ENCODE data around the gene FBRS.

FBRS gene

DNA sequence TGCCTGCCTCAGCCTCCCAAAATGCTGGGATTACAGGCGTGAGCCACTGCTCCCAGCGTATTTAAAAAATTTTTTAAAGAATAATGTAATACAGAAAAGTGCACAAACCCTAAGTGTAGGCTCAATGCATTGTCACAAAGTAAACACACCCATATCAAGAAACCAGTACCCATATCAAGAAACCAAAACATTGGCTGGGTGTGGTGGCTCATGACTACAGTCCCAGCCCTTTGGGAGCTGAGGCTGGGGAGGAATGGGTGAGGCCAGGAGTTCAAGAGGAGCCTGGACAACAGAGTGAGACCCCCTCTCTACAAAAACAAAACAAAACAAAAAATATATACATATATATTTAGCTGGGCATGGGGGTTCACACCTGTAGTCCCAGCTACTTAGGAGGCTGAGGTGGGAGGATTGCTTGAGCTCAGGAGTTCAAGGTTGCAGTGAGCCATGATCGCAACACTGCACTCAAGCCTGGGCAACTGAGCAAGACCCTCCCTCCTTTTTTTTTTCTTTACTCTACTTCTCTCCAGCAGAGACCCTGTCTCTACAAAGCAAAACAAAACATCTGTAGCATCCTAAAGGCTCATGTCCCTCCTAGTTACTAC lies 16.8 kb upstream of the FBRS start:
- in situ Hi-C loops (cut with HindIII; ENCODE audit: low sequenced_read_pairs) = no loop called here

DNA sequence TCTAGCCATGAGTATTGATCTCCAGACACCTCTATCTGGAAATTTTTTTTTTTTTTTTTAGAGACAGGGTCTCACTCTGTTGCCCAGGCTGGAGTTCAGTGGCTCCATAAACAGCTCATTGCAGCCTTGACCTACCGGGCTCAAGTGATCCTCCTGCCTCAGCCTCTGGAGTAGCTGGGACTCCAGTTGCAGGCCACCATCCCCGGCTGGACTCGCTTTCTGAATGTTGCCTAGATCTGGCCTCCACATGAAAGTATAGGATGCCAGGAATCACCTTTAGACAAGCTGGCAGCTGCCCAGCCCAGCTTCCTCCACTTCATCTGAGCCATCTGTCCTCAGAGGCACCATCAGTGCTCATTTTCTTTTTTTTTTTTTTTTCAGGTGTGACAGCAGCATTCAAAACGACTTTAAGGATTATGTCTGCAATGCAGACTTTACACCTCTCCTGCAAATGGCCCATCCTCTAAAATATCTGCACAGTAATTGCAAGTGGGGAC lies 13.8 kb upstream of the FBRS start:
- in situ Hi-C loops (cut with HindIII; ENCODE audit: low sequenced_read_pairs) = no loop called here

DNA sequence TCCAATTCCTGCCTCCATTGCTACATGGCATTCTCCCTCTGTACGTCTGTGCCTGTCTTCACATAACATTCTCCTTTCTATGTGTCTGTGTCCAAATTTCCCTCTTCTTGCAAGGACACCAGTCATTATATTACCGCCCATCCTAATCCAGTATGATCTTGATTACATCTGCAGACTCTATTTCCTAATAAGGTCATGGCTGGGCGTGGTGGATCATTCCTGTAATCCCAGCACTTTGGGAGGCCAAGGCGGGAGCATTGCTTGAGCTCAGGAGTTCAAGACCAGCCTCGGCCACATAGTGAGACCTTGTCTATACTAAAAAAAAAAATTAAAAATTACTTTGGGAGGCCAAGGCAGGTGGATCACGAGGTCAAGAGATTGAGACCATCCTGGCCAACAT lies 12.5 kb upstream of the FBRS start:
- in situ Hi-C loops (cut with HindIII; ENCODE audit: low sequenced_read_pairs) = no loop called here

DNA sequence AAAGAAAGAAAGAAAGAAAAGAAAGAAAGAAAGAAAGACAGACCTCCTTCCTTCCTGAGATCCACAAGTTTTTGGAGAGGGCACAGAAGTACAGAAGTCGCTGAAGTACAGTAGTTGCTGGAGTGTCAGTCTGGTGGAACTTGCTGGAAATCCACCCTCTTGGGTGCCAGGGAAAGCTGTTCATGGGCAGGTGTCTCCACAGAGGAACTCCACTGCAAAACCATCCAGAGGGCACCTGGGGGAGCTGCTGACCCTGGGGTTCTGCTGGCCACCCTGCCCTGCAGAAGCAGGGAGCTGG lies 11.0 kb upstream of the FBRS start:
- in situ Hi-C loops (cut with HindIII; ENCODE audit: low sequenced_read_pairs) = no loop called here

DNA sequence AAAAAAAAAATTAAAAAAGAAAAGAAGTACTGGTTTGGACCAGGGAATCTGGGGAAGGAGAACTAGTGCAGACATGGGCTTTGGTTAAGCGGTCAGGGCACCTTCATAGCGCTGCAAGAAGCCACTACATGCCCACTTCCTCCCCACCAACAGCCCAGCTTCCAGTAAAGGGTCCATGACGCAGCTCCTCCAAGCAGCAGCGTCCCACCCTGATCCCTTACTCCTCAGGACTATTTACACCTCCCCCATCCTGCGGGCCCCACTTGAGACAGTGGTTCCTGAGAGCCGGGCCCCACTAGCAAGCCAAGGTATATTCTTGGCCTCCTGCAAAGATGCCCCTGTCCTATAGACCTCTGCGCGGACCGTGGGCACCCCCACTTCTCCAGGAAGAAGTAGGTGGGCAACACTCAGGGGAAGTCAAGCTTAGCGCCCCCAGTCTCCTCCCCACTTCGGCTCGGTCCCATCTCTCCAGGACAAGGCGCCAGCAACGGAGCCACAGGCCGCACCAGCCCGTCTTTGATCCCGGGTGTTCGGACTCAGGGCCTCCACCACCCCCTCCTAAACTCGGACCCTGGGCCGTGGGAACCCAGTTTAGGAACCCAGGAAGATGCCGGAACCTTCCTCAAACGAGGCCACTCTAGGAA lies 8.4 kb upstream of the FBRS start:
- in situ Hi-C loops (cut with HindIII; ENCODE audit: low sequenced_read_pairs) = loop anchor here (10.0 kb wide), 1 partner anchor 135 kb away; no protein-coding TSS in a partner anchor

DNA sequence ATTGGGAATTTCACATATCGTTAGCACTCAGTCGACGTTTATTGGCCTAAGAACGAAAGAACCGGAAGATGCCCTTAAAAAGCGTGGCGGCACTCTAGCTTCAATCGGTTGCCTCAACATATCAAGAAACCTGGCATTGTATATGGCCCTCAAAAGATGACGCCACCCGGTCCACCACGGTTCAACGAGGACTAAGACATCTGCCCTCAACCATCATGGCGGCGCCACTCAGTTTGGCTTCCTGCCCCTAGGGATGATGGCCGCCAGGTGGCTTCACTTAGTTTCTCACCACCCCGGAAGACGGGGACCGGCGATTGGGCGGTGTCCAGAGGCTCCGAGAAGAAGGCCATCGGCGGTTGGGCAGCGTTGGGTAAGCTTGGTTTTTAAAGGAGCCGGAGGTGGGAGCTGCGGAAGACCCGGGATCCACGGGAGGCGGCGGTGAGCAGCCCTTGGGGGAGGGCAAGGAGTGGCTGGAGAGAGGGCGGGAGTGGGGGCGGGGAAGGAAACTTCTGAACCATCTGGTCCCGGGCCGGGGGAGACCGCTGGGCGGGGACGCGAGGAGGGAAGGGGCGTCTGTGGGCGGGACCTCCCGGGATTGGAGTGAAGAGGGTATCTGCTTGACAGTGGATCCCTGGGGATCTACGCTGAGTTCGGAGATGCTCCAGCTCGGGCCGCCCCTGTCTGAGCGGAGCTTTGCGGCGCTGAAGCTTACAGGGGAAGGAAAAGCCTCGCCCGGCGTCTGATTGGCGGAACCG lies 7.7 kb upstream of the FBRS start, which contains the start of gene PRR14:
Gene PRR14 (plus strand): TSS at position 592 of the 755 bp plus-strand sequence. CDS start 686 bp downstream, outside the sequence.
- in situ Hi-C loops (cut with HindIII; ENCODE audit: low sequenced_read_pairs) = loop anchor here (10.0 kb wide), 1 partner anchor 136 kb away; no protein-coding TSS in a partner anchor

DNA sequence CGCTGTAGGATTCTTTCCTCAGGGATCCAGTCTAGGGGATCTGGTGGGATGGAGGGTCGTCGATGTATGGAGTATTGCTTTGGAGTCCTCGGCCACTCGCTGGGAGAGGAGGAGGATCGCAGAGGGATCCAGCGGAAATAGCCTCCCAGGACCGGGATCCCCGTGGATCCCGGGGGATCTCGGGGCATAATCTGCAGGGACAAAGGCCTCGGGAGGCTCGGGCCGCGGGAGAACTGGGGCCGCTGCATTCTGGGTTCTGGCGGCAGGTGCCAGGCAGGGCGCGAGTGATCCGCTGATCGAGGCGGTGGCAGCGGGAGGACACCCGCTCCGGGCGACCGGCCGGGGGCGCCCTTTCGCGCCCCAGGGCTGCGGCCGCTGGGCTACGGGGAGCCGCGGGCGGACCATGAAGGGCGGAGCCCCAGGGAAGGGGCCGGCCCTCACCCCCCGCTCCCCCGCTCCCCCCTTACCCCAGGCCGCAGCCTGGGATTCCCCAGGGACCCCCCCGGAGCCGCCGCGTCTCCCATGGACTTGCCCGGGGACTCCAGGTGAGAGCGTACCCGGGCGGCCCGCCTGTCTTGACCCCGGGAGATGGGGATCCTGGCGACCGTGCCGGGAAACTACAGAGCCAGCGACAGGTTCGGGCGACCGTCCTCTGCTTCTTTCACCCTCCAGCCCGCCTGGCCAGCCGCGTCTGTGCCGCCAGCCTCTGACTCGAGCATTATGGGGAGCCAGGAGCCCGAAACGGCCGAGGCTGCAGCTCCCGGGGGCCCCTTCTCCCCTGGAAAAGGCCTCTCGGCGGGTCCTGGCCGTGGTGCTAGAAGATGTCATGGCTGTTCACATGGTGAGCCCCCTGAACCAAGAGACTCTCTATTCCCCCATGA lies 6.9 kb upstream of the FBRS start:
- in situ Hi-C loops (cut with HindIII; ENCODE audit: low sequenced_read_pairs) = loop anchor here (10.0 kb wide), 1 partner anchor 137 kb away; no protein-coding TSS in a partner anchor

DNA sequence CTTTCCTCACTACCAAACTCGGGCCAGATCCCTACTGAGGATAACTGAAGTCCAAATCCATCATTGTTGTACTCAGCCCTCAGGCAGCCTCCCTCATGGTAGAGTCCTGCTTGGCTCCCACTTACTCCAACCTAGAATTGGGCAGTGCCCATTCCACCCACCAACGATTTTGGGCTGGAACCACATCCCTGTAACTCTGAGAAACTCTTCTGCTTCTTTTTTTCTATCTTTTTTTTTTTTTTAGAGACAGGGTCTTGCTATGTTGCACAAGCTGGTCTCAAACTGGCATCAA lies 6.3 kb upstream of the FBRS start:
- in situ Hi-C loops (cut with HindIII; ENCODE audit: low sequenced_read_pairs) = loop anchor here (10.0 kb wide), 1 partner anchor 137 kb away; no protein-coding TSS in a partner anchor

DNA sequence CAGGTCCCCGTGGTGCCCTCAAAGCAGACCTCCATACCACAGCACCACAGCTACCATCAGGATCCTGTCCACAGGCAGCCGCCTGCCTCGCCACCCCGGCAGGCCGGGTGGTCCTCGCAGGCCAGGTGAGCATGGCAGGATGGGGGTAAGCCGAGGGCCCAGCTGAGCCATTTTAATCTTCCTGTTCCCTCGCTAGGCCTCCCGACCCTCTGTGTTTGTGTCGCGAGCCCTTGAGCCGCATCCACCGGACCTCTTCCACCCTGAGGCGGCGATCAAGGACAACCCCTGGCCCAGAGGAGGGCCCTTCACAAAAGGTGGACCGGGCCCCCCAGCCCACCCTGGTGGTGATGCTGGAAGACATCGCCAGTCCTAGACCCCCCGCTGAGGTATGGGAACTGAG lies 5.5 kb upstream of the FBRS start:
- in situ Hi-C loops (cut with HindIII; ENCODE audit: low sequenced_read_pairs) = loop anchor here (10.0 kb wide), 1 partner anchor 138 kb away; no protein-coding TSS in a partner anchor

DNA sequence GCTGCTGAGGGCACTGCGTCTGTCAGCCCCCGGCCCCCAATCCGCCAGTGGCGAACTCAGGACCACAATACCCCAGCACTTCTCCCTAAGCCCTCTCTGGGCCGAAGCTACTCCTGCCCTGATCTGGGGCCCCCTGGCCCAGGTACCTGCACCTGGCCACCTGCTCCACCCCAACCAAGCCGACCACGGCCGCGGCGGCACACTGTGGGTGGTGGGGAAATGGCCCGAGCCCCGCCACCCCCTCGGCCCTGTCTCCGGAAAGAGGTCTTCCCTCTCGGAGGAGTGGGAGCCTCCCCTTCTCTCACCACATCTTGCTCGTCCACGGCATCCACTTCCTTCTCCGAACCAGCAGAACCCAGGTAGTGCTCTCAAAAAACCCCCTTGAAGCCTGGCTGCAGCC lies 3.4 kb upstream of the FBRS start:
- in situ Hi-C loops (cut with HindIII; ENCODE audit: low sequenced_read_pairs) = loop anchor here (10.0 kb wide), 1 partner anchor 140 kb away; no protein-coding TSS in a partner anchor

DNA sequence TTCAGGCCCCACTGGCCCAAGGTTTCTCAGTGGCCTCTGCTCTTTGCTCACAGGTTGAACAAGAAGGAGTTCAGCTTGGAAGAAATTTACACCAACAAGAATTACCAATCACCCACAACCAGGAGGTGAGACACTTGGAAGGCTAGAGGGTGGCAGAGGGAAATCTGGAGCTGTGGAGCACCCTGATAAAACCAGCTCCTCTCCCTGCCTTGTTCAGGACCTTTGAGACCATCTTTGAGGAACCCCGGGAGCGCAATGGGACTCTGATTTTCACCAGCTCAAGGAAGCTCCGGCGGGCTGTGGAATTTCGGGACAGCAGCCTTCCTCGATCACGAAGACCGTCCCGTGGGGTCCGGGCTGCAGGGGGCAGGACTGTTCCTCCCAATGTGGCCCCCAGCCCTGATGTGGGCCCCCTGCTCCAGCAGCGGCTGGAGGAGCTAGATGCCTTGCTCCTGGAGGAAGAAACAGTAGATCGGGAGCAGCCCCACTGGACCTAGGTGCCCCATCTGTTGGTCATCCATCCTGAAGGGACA lies 2.4 kb upstream of the FBRS start:
- in situ Hi-C loops (cut with HindIII; ENCODE audit: low sequenced_read_pairs) = loop anchor here (10.0 kb wide), 1 partner anchor 141 kb away; no protein-coding TSS in a partner anchor

DNA sequence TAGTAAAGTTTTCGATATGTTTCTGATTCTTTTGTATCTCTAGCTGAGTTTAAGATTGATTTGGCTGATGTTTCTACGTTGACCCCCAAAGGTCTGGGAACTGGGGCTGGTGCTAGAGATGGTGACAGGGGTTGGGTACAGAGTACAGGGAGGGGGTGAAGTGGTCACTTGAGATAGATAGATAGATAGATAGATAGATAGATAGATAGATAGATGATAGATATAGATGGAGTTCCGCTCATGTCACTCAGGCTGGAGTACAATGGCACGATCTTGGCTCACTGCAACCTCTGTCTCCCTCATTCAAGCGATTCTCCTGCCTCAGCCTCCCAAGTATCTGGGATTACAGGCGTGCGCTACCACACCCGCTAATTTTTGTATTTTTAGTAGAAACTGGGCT lies 1.8 kb upstream of the FBRS start:
- in situ Hi-C loops (cut with HindIII; ENCODE audit: low sequenced_read_pairs) = loop anchor here (10.0 kb wide), 1 partner anchor 142 kb away; no protein-coding TSS in a partner anchor

DNA sequence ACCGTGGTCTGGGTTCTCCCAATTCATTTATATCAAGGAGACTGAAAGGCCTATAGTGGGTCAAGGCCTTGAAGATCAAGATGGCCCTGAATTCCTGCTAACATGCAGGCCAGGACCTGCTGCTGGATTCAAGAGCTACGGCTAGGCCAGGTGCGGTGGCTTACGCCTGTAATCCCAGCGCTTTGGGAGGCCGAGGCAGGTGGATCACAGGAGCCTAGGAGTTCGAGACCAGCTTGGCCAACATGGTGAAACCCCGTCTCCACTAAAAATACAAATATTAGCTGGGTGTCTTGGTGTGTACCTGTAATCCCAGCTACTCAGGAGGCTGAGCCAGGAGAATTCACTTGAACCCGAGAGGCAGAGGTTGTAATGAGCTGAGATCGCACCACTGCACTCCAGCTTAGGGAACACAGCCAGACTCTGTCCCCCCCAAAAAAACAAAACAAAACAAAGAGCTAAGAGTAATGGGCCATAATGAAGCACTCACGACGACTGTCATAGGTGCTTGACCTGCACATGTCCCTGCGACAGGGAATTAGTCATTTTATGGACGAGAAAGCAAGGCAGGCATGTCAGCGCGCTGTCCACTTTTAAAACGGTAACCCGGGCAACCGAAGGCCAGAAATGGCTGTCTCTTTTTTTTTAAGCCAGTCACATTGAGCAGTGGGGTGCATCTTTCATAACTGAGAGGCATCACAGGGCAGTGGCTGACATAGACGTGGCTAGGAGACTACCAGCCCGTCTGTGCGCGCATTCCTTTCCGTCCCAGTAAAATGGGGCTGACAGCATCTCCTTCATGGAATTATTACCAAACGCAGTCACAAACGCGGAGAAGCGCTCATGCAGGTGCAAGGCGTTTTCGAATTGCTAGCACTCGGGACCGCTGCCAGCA lies 1.0 kb upstream of the FBRS start:
- in situ Hi-C loops (cut with HindIII; ENCODE audit: low sequenced_read_pairs) = loop anchor here (10.0 kb wide), 1 partner anchor 142 kb away; no protein-coding TSS in a partner anchor

DNA sequence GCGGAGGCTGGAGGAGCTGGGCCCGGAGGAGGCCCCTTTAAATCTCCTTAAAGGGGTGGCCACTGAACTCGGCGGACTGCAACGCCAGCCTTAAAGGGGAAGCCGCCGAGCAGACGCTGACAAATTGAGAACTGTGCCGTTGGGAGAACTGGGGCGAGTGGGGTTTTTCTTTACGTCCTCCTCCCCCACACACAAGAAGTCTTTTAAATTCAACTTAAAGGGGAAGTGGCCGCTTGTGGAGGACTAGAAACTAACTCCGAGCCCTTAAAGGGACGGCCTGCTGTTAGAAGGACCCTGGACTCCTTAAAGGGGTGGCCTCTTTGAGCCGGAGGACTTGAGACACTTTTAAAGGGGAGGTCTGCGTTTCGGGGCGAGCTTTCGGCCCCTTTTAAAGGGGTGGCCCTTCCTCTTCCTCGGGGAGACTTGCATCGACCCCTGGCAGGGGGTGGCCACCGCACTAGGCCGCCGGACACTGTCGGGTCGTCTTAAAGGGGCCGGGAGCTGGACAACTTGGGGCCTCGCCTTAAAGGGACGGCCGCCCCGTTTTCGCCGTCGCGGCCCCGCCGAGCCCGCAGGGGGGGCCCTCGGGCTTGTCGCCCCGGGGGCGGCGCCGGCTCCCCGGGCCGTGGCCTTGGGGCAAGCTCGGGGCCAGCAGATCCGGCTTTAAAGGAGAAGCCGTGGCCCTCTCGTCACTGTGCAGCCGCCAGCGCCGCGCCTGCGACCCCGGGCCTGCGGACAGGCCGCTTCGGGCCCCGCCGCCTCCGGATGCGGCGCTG lies 688 bp downstream of the FBRS start:
- in situ Hi-C loops (cut with HindIII; ENCODE audit: low sequenced_read_pairs) = loop anchor here (10.0 kb wide), 1 partner anchor 144 kb away; no protein-coding TSS in a partner anchor

DNA sequence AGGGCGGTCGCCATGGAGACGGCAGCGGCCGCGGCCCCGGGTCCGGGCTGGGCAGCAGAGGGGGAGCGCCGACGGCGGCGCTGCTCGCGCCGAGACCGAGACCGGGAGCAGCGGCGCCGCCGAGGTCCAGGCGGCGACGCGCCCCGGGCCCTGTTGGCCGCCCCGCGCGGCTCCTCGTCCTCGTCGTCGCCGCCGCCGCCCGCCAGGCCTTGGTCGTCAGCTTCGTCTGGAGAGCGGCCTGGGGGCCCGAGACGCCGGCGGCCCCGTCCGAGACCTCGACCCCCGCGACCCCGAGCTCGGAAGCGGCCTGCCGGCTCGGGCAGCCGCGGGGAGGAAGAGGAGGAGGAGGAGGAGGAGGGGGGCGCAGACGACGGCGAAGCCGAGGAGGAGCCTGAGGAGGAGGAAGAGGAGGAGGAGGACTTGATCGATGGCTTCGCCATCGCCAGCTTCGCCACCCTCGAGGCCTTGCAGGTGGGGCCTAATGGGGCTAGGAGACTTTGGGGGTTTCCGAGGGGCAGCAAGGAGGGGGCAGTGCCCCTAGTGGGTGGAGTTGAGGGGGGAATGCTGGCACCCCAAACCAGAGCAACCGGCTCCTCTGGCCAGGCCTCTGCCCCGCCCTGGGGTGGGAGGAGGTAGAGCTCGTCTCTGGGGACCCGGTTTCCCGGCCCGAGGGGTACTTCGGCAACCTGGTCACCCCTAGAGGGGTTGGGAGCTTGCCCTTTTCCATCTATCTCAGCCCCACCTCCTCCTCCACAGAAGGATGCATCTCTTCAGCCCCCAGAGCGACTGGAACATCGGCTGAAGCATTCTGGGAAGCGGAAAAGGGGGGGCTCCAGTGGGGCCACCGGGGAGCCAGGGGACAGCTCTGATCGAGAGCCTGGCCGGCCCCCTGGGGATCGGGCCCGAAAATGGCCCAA lies 1.5 kb downstream of the FBRS start:
- in situ Hi-C loops (cut with HindIII; ENCODE audit: low sequenced_read_pairs) = loop anchor here (10.0 kb wide), 1 partner anchor 145 kb away; no protein-coding TSS in a partner anchor

DNA sequence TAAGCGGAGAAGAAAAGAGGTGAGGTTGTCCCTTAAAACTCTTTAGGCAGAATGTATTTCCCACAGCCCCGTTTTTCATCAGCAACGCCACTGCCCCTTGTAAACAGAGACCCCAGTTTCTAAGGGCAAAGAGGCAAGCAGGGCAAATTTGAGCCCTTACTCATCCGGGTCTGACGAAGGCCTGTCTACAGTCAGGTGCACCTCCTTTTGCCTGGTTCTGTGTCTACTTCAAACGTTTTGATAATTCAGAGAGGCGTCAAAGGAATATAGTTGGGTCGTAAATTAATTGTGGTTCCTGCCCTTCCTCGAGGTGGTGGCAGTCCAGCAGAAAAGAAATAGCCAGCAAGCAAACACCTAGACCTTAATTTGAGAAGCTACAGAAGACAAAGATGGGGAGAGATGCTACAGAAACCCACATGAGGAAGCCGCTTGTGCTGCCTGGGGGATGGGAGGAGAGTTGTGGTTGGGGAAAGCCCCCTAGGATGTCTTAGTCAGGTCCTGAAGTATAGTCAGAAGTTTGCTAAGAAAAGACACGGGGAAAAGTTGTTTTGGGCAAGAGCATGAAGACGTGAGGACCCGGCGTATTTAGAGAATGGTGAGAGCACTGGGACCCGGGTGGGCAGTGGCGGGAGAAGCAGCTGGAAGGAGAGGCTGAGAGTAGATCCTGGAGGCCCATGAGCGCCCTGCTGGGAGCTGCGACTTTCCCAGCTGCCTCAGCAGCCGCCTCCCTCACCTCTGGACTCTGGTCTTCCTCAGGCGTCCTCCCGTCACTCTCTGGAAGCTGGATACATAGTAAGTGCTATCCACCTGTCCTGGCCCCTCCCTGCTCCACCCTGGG lies 2.4 kb downstream of the FBRS start:
- in situ Hi-C loops (cut with HindIII; ENCODE audit: low sequenced_read_pairs) = no loop called here

DNA sequence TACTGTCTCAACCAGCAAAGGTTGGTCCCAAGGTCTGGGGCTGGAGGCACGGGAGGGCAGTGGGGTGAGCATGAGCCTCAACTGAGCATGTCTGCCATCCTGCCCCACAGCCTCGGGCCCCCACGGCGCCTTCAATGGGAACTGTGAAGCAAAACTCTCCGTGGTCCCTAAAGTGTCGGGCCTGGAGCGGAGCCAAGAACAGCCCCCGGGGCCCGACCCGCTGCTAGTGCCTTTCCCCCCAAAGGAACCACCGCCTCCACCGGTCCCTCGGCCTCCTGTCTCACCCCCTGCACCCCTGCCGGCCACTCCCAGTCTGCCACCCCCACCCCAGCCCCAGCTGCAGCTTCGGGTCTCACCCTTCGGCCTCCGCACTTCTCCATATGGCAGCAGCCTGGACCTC lies 4.2 kb downstream of the FBRS start:
- in situ Hi-C loops (cut with HindIII; ENCODE audit: low sequenced_read_pairs) = no loop called here
